Amygdala (tissue), 56 donors: ENCODE results near the gene FIGN.

ENCODE experiments used
- DNase-seq, 56 donors: peaks; one replicate each; lab custom pipeline; 2025; lab: John Stamatoyannopoulos, UW

FIGN gene, protein sequence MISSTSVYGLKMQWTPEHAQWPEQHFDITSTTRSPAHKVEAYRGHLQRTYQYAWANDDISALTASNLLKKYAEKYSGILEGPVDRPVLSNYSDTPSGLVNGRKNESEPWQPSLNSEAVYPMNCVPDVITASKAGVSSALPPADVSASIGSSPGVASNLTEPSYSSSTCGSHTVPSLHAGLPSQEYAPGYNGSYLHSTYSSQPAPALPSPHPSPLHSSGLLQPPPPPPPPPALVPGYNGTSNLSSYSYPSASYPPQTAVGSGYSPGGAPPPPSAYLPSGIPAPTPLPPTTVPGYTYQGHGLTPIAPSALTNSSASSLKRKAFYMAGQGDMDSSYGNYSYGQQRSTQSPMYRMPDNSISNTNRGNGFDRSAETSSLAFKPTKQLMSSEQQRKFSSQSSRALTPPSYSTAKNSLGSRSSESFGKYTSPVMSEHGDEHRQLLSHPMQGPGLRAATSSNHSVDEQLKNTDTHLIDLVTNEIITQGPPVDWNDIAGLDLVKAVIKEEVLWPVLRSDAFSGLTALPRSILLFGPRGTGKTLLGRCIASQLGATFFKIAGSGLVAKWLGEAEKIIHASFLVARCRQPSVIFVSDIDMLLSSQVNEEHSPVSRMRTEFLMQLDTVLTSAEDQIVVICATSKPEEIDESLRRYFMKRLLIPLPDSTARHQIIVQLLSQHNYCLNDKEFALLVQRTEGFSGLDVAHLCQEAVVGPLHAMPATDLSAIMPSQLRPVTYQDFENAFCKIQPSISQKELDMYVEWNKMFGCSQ

DNA sequence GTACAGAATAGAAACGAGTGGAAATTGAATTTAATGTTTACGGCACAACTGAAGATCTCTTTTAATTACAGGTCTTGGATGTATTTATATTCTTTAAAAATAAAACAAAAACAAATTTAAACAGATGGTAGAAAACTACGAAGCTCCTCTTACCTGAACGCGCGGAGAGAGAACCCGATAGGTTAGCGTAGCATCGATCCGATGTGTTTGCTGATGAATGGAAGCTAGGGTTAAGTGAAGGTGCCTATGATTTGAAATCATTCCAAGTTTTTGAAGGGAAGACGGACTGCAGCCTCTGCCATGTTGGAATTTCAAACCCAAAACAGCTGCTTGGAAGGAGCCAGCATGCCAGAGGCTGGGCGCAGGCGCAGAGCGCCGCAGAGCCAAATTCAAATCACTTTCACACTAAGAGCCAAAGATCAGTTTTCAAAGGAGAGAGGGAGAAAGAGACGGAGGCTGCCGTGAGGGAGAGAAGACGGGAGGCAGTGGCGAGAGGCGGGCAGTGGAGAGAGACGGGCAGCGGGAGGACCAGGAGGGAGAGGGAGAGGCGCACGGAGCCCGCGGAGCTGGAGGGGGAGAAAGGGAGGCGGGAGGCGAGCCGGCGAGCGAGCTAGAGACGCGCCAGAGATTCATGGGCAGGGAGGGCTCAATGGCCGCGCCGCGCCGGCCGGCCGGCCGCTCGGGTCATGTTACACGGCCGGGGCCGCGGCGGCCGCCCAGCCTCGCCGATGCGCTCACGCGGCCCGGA is at the start of gene FIGN:
TSS of gene FIGN (minus strand) at position 324 of the 748 bp plus-strand sequence. CDS start 1,081 bp downstream, outside the sequence.
- peak in 53 of 56 donors; percentile 10 to 89 (median 69) for DNase-seq

DNA sequence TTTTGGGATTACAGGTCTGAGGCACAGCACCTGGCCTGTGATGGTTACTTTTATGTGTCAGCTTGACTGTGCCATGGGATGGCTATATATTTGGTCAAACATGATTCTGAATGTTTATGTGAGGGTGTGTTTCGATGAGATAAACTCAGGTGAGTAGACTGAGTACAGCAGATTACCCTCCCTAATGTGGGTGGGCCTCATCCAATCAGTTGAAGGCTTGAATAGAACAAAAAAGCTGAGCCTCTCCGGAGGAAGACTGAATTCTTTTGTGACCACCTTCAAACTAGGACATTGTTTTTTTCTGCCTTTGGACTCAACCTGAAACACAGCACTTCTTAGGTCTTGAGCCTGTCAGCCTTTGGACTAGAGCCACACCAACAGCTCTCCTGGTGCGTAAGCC is 49.4 kb upstream of the FIGN start:
- DNase-seq, result no peak

DNA sequence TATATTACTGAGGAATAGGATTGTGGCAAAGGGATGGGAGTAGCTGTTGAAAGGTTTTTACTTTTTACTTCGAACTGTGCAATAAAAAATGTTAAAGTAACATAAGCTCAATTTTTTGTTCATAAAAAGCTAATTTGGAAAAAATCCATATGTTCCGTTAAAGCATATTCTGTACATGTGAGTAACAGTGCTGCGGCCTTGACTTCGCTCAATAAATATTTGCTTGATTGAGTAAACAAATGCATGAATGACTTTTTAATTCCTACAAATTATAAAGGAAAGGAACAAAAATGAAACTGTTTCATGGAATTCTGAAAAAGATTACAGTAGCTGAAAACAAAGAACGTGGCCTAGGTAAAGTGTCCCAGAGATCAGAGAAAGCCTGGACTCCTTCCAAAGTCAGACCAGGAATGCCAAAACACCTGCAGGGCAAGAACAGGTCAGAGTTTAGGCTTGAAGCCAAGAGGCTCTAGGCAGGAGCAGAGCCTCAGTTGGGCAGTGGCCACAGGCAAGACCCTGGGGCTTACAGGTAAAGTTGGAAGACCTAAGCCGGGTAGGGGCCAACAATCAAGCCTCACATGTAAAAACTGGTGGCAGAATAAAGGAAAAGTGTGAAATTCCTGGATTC is 44.3 kb upstream of the FIGN start:
- no peak for DNase-seq

DNA sequence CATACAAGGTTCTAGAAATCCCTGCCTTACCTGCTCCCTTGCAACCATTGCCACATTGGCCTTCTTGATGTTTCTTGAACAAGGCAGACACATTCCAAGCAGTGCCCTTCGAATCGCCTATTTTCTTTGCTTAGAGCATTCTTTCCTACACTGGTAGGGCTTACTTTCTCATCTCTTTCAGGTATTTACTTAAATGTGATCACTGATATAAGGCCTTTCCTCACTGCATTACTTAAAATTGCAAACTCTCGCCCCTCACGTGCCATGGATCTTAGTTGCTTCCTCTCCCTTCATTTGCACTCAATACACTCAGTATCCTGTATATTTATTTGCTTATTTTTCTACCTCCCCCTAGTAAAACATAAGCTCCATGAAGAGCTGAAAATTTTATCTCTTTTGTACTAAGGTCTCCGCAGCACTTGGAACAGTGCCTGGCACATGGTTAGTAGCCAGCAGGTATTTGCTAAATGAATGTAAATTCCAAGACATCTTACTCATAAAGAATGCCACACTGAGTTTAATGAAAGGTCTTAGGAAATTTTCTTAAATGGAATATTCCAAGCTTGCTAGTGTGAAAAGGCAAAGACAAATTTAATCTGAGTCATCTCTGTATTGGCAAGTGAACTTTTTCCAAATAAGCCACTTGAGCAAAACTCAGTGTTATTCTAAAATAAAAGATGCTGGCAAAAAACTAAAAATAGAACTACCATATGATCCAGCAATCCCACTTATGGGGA is 42.4 kb upstream of the FIGN start:
- DNase-seq, result no peak

DNA sequence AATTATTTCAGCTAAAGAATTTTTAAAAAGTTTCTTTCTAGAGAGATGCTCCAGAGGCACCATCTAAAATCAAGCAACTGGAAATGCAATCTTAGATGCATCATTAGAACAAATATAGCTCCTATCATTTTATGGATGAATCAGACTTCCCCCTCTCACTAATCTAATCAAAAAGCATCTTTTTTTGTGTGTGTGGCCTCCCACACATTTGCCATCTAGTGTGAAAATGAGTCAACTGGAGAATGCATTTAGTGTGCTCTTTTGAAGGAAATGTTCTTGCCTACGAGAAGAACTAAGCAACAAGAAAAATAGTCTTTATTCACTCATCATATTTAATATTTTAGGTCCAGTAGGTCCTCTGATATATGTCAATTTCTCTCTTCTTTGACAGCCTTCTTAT is 39.5 kb upstream of the FIGN start:
- peak in 1 of 56 donors; percentile 1 for DNase-seq

DNA sequence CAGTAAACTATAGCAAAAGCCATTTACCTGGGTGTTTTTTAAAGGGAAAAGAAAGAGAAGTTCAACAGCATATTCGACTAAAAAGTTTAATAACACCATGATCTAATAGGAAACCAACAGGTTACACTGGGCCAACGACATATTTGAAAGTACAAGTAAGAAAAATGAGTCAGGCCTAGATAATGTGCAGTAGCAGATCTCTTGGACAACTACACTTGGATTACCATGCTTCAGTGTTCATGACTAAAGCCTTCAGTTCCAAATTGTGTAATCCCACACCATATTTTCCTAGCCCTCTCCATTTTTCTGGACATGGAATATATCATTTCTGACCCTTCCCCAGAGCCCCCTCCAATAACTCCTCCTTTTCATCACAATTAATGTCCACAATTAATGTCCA is 39.1 kb upstream of the FIGN start:
- no peak for DNase-seq

DNA sequence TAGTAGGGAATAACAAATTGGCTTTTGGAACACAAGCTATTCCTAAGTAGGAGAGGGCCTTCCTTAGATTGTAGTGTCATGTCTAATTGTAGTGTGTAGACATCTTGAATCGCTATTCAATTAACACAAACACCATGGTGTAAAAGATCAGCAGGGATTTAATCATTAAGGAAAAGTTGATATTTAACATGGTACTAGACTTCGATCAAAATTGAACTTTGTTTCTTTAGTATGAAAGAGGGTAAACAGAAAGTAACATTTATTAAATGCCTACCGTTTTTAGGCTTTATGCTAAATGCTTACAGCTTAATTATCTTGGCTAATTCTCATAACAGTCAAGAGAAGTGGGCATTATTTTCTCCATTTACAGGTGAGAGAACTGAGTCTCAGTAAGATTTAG is 37.5 kb upstream of the FIGN start:
- DNase-seq, result no peak

DNA sequence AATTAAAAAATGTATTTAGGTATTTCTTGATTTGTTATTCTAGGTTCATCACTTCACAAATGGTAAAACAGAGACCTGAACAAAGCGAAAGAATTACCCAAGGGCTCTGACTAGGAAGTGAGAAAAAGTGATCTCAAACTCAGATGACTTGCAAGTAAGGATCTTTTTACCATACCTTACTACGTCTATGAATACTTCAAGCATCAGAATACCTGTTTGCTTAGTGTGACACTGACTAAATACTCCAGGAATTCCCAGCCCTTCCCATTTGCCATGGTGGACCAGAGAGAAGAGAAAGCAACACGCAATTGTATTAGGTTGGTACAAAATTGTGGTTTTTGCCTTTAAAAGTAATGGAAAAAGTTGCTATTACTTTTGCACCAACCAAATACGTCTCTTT is 35.8 kb upstream of the FIGN start:
- no peak for DNase-seq

DNA sequence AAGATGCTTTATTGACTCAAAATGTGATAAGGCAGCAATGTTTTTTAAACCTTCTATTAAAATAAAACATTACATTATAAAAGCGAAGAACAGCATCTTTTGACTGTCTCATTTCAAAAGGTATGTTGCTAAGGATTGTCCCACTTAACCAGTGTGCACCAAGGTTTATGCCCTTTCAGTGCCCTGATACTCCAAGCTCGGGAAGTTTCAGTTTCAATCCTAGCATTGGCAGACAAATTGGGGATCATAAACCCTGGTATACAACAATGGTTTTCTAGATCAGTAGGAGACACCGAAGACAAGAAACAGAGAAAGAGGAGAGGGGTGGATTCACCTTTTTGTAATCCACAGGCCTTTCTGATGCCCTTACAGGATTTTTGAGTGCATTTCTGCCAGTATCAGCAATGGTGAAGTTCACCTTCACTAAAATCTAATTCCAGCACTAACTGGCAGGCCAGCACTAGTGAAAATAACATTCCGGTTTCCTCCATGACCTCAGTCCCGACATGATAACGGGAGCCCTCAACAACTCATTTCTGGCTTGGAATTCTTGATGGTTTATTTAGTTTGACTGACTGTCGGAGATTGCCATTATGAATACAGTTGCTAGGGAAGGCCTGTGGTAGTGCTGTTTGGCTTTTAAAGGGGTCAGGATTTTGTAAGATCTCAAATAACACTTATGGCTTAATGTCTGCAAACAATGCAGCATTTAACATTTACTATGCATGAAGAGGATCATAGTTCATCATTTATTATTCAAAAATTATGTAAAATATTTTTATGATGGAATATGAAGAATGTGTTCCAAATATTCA is 33.3 kb upstream of the FIGN start:
- DNase-seq, result no peak

DNA sequence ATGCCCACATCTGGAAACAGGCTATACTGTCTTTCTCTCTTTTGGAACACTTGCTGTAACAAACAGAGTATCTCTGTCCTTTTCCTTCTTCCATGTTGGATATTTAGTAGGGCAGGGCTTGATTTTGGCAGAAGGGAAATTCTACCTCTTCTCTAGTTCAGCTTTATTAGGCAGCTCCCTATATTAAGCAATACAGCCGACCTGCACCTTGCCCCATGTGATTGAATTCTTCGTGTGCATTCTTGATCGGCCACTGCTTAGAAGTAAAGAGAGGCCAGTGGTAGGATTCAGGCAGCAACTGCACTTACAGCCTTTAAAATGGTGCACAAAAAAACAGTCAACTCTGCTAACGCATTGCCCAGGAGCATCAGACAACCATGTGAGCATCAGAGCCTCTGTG is 31.3 kb upstream of the FIGN start:
- no peak for DNase-seq

DNA sequence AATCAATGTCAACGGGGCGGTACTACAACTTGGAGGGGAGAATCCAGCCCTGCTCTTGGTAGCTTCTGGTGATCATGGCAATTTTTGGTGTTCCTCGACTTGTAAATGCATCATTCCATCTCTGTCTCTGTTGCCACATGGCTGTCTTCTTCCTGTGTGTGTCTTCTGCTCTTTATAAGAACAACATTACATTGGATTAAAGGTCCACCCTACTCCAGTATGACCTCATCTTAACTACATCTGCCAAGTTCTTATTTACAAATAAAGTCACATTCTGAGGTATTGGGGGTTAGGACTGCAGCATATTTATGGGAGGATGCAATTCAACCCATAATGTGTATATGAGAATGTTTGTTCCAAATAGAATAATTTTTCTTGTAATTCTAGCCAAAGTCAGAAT is 28.8 kb upstream of the FIGN start:
- DNase-seq, result no peak

DNA sequence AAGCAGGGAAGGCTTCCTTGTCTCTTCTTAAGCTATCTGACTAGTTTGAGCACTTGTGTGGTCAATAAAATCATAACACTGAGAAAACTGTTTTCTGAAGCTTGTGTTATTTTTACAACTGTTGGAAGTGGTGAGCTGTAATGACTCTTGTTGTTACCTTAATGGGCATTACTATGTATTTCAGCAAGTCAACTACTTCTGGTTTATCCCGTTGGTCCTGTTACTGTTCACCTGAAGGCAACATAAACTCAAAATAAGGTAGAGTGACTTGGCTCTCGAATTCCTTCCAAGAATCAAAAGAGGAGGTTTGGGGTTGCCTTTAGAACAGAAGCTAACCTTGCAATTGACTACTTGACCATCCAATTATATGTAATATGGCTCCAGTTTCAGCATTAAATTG is 23.2 kb upstream of the FIGN start:
- no peak for DNase-seq

DNA sequence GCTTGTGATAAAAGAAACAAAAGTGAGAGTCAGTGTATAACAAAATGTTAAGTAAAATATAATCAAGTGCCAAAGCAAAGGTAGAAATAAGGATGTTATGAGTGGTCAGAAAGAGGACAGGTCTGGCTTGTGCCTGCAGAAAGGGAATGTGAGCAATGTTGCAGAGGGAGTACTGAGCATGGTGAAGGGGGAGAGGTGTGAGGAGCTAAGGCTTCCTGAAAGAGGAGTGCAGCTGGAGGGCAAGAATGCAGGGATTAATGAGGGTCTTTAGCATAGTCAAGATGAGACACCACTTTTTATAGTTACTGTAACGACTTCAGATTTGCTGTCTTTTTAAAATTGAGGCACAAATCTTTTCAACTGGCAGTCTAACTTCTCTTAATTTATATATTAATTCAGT is 22.0 kb upstream of the FIGN start:
- no peak for DNase-seq

DNA sequence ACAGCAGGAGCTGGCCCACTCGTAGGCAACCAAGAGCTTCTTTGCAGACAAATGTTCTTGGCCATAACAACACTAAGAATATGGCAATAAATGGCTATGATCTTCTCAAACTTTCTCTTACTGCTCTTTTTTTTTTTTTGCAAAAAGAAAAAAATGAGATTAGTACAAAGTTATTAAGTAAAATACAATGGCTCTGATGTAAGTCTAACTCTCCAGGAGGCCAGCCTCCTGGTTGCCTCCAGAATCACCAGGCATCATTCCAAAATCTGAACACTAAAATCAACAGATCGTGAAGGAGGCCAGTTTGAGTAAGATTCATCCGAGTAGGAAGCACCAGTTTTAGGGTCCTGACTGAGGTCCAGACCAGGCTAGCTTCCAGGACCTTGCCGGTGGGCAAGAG is 20.8 kb upstream of the FIGN start:
- DNase-seq, result no peak

DNA sequence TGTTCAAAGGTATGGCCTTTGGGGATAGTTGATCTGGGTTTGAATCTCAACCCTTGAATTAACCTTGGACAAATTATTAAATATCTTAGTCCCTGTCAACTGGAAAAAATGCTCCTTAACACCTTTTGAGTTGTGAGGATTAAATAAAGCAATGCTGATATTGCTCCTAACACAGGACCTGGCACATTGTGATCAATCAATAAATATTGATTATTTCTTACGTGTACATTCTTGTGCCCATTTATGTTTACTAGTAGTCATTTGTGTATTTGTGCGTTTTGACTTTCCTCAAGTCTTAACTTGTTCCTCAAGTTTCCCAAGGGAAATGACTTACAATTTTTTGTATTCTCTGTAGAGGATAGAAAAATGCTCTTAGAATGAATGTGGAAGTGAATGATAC is 19.6 kb upstream of the FIGN start:
- DNase-seq, result no peak

DNA sequence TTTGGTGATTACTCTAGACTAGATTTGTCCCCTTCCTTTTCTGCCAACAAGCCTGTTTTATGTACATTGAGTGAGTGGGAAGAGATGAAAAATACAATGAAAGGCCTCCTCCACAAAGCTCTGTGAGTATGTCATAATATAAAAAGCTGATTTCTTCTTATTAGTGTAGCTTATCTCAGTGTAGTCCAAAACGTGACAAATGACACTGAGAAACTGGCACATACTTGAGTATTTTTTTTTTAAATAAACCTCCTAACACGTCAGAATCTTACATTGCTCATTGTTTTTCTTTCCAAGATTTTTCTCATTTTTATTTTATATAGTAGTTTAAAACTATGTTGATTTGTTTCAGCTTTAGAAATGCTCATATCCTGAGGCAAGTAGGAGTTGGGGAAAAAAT is 17.9 kb upstream of the FIGN start:
- DNase-seq, result no peak

DNA sequence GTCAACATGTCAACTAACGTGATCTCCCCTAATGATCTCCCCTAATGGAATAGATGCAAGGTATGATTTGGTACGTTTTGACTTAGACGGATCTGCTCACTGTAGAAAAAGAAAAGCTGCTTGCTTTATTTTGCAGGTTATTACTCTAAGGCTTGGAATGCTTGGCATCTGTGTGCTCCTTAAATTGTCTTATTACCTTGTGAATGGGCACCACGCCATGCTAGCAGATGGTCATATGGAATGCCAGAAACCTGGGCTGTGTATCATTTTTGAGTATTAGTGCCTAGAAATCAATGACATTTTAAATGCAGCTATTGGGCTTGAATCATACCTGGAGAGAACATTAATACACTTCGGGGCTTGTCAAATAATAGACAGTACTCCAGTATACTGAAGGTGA is 16.5 kb upstream of the FIGN start:
- no peak for DNase-seq

DNA sequence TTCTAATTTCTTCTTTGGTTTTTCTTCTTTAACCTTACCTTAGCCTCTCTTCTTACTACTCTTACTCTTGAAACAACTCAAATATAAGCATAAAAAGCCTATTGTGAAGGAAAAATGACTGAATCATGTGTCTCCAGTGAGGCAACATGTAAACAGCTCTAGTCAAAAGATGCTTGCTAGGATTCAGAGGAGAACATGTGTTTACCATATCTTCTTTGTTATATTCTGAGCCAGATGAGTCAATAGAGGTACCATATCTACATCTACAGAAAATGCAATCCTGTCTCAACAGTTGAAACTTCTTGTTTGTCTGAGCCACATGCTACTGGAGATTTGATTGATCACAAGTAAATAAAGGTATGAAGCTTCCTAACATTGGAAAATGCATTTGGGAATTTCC is 15.9 kb upstream of the FIGN start:
- no peak for DNase-seq

DNA sequence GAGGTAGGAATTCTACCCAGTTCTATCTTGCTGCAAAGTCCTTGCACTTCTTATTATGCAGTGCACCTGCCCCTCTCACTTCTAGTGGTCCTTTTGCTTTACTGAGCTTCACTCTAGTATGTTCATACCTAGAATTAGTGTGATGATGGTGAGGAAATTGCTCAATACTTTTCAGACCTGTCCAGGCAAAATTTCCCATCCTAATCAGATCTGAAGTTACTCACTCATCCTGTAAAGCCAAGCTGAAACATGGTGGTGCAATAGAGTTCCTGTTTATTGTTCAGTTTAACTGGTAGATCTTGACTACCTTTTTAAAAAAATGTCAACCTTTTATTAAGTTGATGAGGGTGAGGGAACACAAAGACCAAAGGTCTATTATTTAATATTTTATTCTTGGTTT is 12.6 kb upstream of the FIGN start:
- no peak for DNase-seq
